OCI-LY1 (cell line): ENCODE results near the gene PKM.

Experiments
- EZH2 ChIP-seq: fragments of 200-600 bp; sonication (generic), shearing (Covaris generic); IDR thresholded peaks from 2 replicates; pipeline ENCODE4 v1.8.0; 2017; ENCODE audit warnings: borderline replicate concordance, mixed run types, mild to moderate bottlenecking, antibody characterized with exemption, low read length, moderate library complexity, mixed read lengths
- TF ChIP-seq, protein P1 (sequence below): fragments of 200-600 bp; sonication (generic), shearing (Covaris generic); IDR thresholded peaks from 2 replicates; pipeline ENCODE4 v1.5.1; 2017; ENCODE audit warnings: mild to moderate bottlenecking, antibody characterized with exemption, low read length, moderate library complexity, mixed read lengths

GRCh38 chr15:72175186-72176044 lies 55.6 kb downstream of the PKM start:
- TF ChIP-seq, protein P1, sequence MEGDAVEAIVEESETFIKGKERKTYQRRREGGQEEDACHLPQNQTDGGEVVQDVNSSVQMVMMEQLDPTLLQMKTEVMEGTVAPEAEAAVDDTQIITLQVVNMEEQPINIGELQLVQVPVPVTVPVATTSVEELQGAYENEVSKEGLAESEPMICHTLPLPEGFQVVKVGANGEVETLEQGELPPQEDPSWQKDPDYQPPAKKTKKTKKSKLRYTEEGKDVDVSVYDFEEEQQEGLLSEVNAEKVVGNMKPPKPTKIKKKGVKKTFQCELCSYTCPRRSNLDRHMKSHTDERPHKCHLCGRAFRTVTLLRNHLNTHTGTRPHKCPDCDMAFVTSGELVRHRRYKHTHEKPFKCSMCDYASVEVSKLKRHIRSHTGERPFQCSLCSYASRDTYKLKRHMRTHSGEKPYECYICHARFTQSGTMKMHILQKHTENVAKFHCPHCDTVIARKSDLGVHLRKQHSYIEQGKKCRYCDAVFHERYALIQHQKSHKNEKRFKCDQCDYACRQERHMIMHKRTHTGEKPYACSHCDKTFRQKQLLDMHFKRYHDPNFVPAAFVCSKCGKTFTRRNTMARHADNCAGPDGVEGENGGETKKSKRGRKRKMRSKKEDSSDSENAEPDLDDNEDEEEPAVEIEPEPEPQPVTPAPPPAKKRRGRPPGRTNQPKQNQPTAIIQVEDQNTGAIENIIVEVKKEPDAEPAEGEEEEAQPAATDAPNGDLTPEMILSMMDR = no peak
- TF ChIP-seq EZH2 = no peak
